GM21390 (cell line): ENCODE data around the gene MEX3C.

ENCODE experiments used
- ATAC-seq: cut with Tn5 transposase; IDR thresholded peaks from one replicate; pipeline ENCODE4 v1.9.1; 2021; ENCODE audit not compliant: unreplicated experiment

The MEX3C gene

GRCh38 chr18:51197661-51198424 lies at the start of gene MEX3C:
Gene MEX3C (minus strand): TSS chr18:51197681. CDS start chr18:51197320, 361 bp downstream.
- ATAC-seq: peak; percentile 76

GRCh38 chr18:51241226-51241625 lies 43.7 kb upstream of the MEX3C start:
- no peak for ATAC-seq

GRCh38 chr18:51236225-51236624 lies 38.7 kb upstream of the MEX3C start:
- no peak for ATAC-seq

GRCh38 chr18:51235009-51235789 lies 37.7 kb upstream of the MEX3C start:
- peak; percentile 85 for ATAC-seq

GRCh38 chr18:51234117-51235008 lies 36.9 kb upstream of the MEX3C start:
- no peak for ATAC-seq

GRCh38 chr18:51229328-51229727 lies 31.8 kb upstream of the MEX3C start:
- ATAC-seq: no peak

GRCh38 chr18:51227660-51228059 lies 30.2 kb upstream of the MEX3C start:
- ATAC-seq: no peak

GRCh38 chr18:51226587-51227350 lies 29.3 kb upstream of the MEX3C start:
- ATAC-seq: no peak

GRCh38 chr18:51226068-51226467 lies 28.6 kb upstream of the MEX3C start:
- ATAC-seq: no peak

GRCh38 chr18:51212606-51213005 lies 15.1 kb upstream of the MEX3C start:
- no peak for ATAC-seq

GRCh38 chr18:51211552-51211951 lies 14.1 kb upstream of the MEX3C start:
- ATAC-seq: peak; percentile 89

- ATAC-seq: peak; percentile 5
These were observed 445 bp downstream of the MEX3C start for GRCh38 chr18:51196811-51197660.

GRCh38 chr18:51196118-51196810 lies 1.2 kb downstream of the MEX3C start:
- ATAC-seq: peak; percentile 0

GRCh38 chr18:51195451-51196117 lies 1.9 kb downstream of the MEX3C start:
- no peak for ATAC-seq

- ATAC-seq: no peak
These were observed 2.4 kb downstream of the MEX3C start for GRCh38 chr18:51195086-51195450.

GRCh38 chr18:51194604-51195003 lies 2.9 kb downstream of the MEX3C start:
- no peak for ATAC-seq

GRCh38 chr18:51193621-51194287 lies 3.7 kb downstream of the MEX3C start:
- no peak for ATAC-seq

GRCh38 chr18:51192696-51193095 lies 4.8 kb downstream of the MEX3C start:
- ATAC-seq: no peak
